SU-DHL-6 (cell line): ENCODE results near the gene HLA-F.

ENCODE experiments used
- H2AFZ ChIP-seq: fragments of 200-600 bp; sonication (generic); 2 replicates; pipeline ENCODE4 v1.6.1; 2014; ENCODE audit warnings: low read depth, mild to moderate bottlenecking, moderate library complexity, mixed read lengths, antibody characterized with exemption, low read length; ENCODE audit not compliant: severe bottlenecking
- H3F3A ChIP-seq: fragments of 200-600 bp; shearing (Covaris generic); 2 replicates; pipeline ENCODE4 v1.6.0; 2016; ENCODE audit warnings: antibody characterized with exemption, mild to moderate bottlenecking; ENCODE audit not compliant: insufficient read depth
- H3K27ac ChIP-seq: fragments of 200-600 bp; sonication (generic); 2 replicates; pipeline ENCODE4 v1.5.1; 2016; ENCODE audit warnings: low read depth, mild to moderate bottlenecking, low read length, moderate library complexity, mixed read lengths
- H3K27me3 ChIP-seq: fragments of 200-600 bp; sonication (generic), shearing (Covaris generic); 2 replicates; pipeline ENCODE4 v1.6.0; 2014; ENCODE audit warnings: mild to moderate bottlenecking, low read length
- H3K36me3 ChIP-seq: fragments of 200-600 bp; sonication (generic); 2 replicates; pipeline ENCODE4 v1.6.1; 2014; ENCODE audit warnings: mild to moderate bottlenecking, low read length, mixed read lengths
- H3K4me2 ChIP-seq: fragments of 300-600, 200-600 bp; shearing (Covaris generic), sonication (generic); 2 replicates; pipeline ENCODE4 v1.6.0; 2014; ENCODE audit warnings: low read length, low read depth, mild to moderate bottlenecking; ENCODE audit not compliant: poor library complexity, severe bottlenecking
- H3K4me3 ChIP-seq: fragments of 200-600 bp; sonication (generic); 2 replicates; pipeline ENCODE4 v1.5.1; 2014; ENCODE audit warnings: antibody characterized with exemption, low read length, mild to moderate bottlenecking, mixed read lengths; ENCODE audit not compliant: insufficient read depth, poor library complexity, severe bottlenecking
- H3K79me2 ChIP-seq: fragments of 200-600 bp; sonication (generic); 2 replicates; pipeline ENCODE4 v1.6.1; 2014; ENCODE audit warnings: mild to moderate bottlenecking, low read length, moderate library complexity; ENCODE audit not compliant: insufficient read depth
- H3K9ac ChIP-seq: fragments of 200-600 bp; sonication (generic); 2 replicates; pipeline ENCODE4 v1.7.0; 2014; ENCODE audit warnings: mild to moderate bottlenecking, low read length
- H3K9me2 ChIP-seq: fragments of 200-600 bp; sonication (generic); replicated peaks from 2 replicates; pipeline ENCODE4 v1.6.1; 2014; ENCODE audit warnings: low read length; ENCODE audit not compliant: insufficient read depth
- H3K9me3 ChIP-seq: fragments of 200-600 bp; sonication (generic); 2 replicates; pipeline ENCODE4 v1.6.1; 2014; ENCODE audit warnings: low read length, mixed read lengths; ENCODE audit not compliant: insufficient read depth
- H4K20me1 ChIP-seq: fragments of 200-600 bp; sonication (generic); 2 replicates; pipeline ENCODE4 v1.6.1; 2014; ENCODE audit warnings: low read depth, mild to moderate bottlenecking, antibody characterized with exemption, low read length, moderate library complexity, mixed read lengths
- CTCF ChIP-seq: fragments of 200-600 bp; sonication (generic); IDR thresholded peaks from one replicate; pipeline ENCODE4 v1.5.1; 2017; ENCODE audit warnings: antibody characterized with exemption, mild to moderate bottlenecking, low read length, moderate library complexity; ENCODE audit not compliant: insufficient read depth, poor library complexity, severe bottlenecking
- EZH2phosphoT487 ChIP-seq: fragments of 200-600 bp; sonication (generic), shearing (Covaris generic); conservative IDR thresholded peaks from 2 replicates; pipeline ENCODE4 v1.6.1; 2018; ENCODE audit warnings: mild to moderate bottlenecking, antibody characterized with exemption, low read length, moderate library complexity, mixed read lengths

The HLA-F gene

GRCh38 chr6:29705389-29706231, 17.6 kb upstream of the HLA-F start:
- H3K4me3 ChIP-seq = no peak overlapping the region
- TF ChIP-seq CTCF = peak; percentile 54
- no peak for TF ChIP-seq EZH2phosphoT487
- H3K27ac ChIP-seq = no peak overlapping the region
- H3K79me2 ChIP-seq = no peaks in the 10 kb centered on the region
- H3K4me2 ChIP-seq = no peak overlapping the region
- no peaks in the 10 kb centered on the region for H4K20me1 ChIP-seq
- no peak overlapping the region for H2AFZ ChIP-seq
- H3F3A ChIP-seq = no peaks in the 10 kb centered on the region
- H3K36me3 ChIP-seq = no peaks in the 10 kb centered on the region
- H3K9ac ChIP-seq = no peak overlapping the region
- H3K27me3 ChIP-seq = no peaks in the 10 kb centered on the region
- H3K9me2 ChIP-seq = no peaks in the 10 kb centered on the region
- H3K9me3 ChIP-seq = no peaks in the 10 kb centered on the region

GRCh38 chr6:29708432-29709179, 14.6 kb upstream of the HLA-F start:
- Histone ChIP-seq H3K9ac (no peak overlapping the region), H3K4me2 (no peak overlapping the region), H3K9me3 (no peaks in the 10 kb centered on the region), H3K36me3 (no peaks in the 10 kb centered on the region), H3F3A (no peaks in the 10 kb centered on the region), H4K20me1 (no peaks in the 10 kb centered on the region), H3K79me2 (no peaks in the 10 kb centered on the region), H3K27me3 (no peaks in the 10 kb centered on the region), H2AFZ (no peak overlapping the region), H3K27ac (no peak overlapping the region), H3K9me2 (no peaks in the 10 kb centered on the region), H3K4me3 (no peak overlapping the region)
- TF ChIP-seq EZH2phosphoT487 (no peak), CTCF (no peak)

- no peaks in the 10 kb centered on the region for H3K27me3 ChIP-seq
- H3K4me2 ChIP-seq = no peak overlapping the region
- no peaks in the 10 kb centered on the region for H3F3A ChIP-seq
- no peaks in the 10 kb centered on the region for H3K79me2 ChIP-seq
- H3K9me3 ChIP-seq = no peaks in the 10 kb centered on the region
- no peak for TF ChIP-seq EZH2phosphoT487
- no peak for TF ChIP-seq CTCF
- H3K36me3 ChIP-seq = no peaks in the 10 kb centered on the region
- H3K27ac ChIP-seq = no peak overlapping the region
- no peaks in the 10 kb centered on the region for H3K9me2 ChIP-seq
- H3K9ac ChIP-seq = no peak overlapping the region
- no peak overlapping the region for H2AFZ ChIP-seq
- H4K20me1 ChIP-seq = no peaks in the 10 kb centered on the region
- H3K4me3 ChIP-seq = no peak overlapping the region
Measured at GRCh38 chr6:29709188-29709587, 14.0 kb upstream of the HLA-F start.
